Liver (tissue), 9 donors: ENCODE data around the gene ABCC3. TPM values are rescaled to one million over a fixed set of nuclear protein-coding genes. Genes with fewer than 3 reads are reported as not detected.

Source experiments
- DNase-seq: peaks from one replicate; pipeline ENCODE4 v3.0.0-alpha.2; 2017; ENCODE audit warnings: low spot score
- H3K27ac ChIP-seq, 2 donors: one replicate each; pipeline ENCODE4 v1.7.0; 2013; ENCODE audit warnings: inconsistent platforms in 2 of 2, low read length in 2 of 2, control low read depth in 1 of 2, low read depth in 1 of 2, mild to moderate bottlenecking in 1 of 2
- H3K27me3 ChIP-seq, 4 donors: one replicate each; pipeline versions ENCODE4 v1.6.1 to v1.7.0; 2013; ENCODE audit warnings: low read length in 3 of 4, inconsistent platforms in 1 of 4, mild to moderate bottlenecking in 1 of 4, moderate library complexity in 1 of 4; ENCODE audit not compliant: control insufficient read depth in 4 of 4, insufficient read depth in 4 of 4
- H3K36me3 ChIP-seq, 4 donors: one replicate each; pipeline versions ENCODE4 v1.6.1 to v1.7.0; 2013; ENCODE audit warnings: low read length in 3 of 4, mild to moderate bottlenecking in 3 of 4, low read depth in 1 of 4, moderate library complexity in 1 of 4; ENCODE audit not compliant: control insufficient read depth in 4 of 4, insufficient read depth in 3 of 4
- H3K4me1 ChIP-seq, 4 donors: one replicate each; pipeline versions ENCODE4 v1.6.1 to v1.7.0; 2013; ENCODE audit warnings: low read length in 3 of 4, mild to moderate bottlenecking in 3 of 4, moderate library complexity in 1 of 4; ENCODE audit not compliant: control insufficient read depth in 4 of 4, insufficient read depth in 4 of 4
- H3K4me3 ChIP-seq, 3 donors: one replicate each; pipeline versions ENCODE4 v1.6.1 to v1.7.0; 2013; ENCODE audit warnings: low read length in 3 of 3, control low read depth in 1 of 3, low read depth in 1 of 3, mild to moderate bottlenecking in 1 of 3
- H3K9ac ChIP-seq, 2 donors: one replicate each; pipeline ENCODE4 v1.7.0; 2013; ENCODE audit warnings: low read length in 2 of 2, mild to moderate bottlenecking in 2 of 2, moderate library complexity in 2 of 2, control low read depth in 1 of 2, low read depth in 1 of 2
- H3K9me3 ChIP-seq, 4 donors: one replicate each; pipeline versions ENCODE4 v1.6.1 to v1.7.0; 2013; ENCODE audit warnings: low read length in 3 of 4; ENCODE audit not compliant: control insufficient read depth in 4 of 4
- FOXA2 ChIP-seq: IDR thresholded peaks from 2 replicates; pipeline ENCODE4 v1.6.1; 2016; ENCODE audit warnings: antibody characterized with exemption
- GABPA ChIP-seq, 2 donors: IDR thresholded peaks in 1 of 2; conservative IDR thresholded peaks in 1 of 2; 2 replicates each; pipeline ENCODE4 v1.6.1; 2016; ENCODE audit warnings: antibody characterized with exemption in 2 of 2, mild to moderate bottlenecking in 1 of 2, moderate library complexity in 1 of 2
- HNF4A ChIP-seq, 2 donors: conservative IDR thresholded peaks; 2 replicates each; pipeline ENCODE4 v1.6.1; 2016; ENCODE audit warnings: antibody characterized with exemption in 2 of 2, mild to moderate bottlenecking in 2 of 2
- JUND ChIP-seq, 2 donors: IDR thresholded peaks; 2 replicates each; pipeline ENCODE4 v1.6.1; 2016; ENCODE audit warnings: antibody characterized with exemption in 2 of 2
- NR2F2 ChIP-seq: IDR thresholded peaks from 2 replicates; pipeline ENCODE4 v1.6.1; 2016; ENCODE audit warnings: antibody characterized with exemption
- RXRA ChIP-seq, 2 donors: IDR thresholded peaks; 2 replicates each; pipeline ENCODE4 v1.6.1; 2017 to 2018; ENCODE audit warnings: antibody characterized with exemption in 2 of 2, mild to moderate bottlenecking in 1 of 2
- SP1 ChIP-seq: IDR thresholded peaks from 2 replicates; pipeline ENCODE4 v1.6.1; 2018; ENCODE audit warnings: antibody characterized with exemption, mild to moderate bottlenecking
- TAF1 ChIP-seq: conservative IDR thresholded peaks from 2 replicates; pipeline ENCODE4 v1.6.1; 2016; ENCODE audit warnings: antibody characterized with exemption, mild to moderate bottlenecking
- WGBS: extraction: QIAGEN DNeasy Blood & Tissue Kit; methylation state at CpG from one replicate; pipeline ENCODE4 v1.1.7; 2013; 5-methylcytosine and 5-hydroxymethylcytosine counted together
- polyA plus RNA-seq, 2 donors: library from polyadenylated mRNA; stranded (reverse) in 1 of 2; unstranded in 1 of 2; fragments of 200-250 nt in 1 of 2; fragments of >200 nt in 1 of 2; fragmentation: Nextera tagmentation in 1 of 2; extraction: Ambion mirVana in 1 of 2; gene quantifications; one replicate each; pipeline versions ENCODE4 v1.2.1 to v1.2.3, GENCODE V29; 2013 to 2015
- total RNA-seq, 2 donors: library from RNA; depleted of rRNA; stranded (reverse); fragments of >200 nt; gene quantifications; one replicate each; pipeline ENCODE4 v1.2.3, GENCODE V29; 2014
- TF ChIP-seq, protein P1 (sequence below): IDR thresholded peaks from 2 replicates; pipeline ENCODE4 v1.6.1; 2016; ENCODE audit warnings: antibody characterized with exemption, mild to moderate bottlenecking
- TF ChIP-seq, protein P2 (sequence below): fragments of 150-350 bp; IDR thresholded peaks from 2 replicates; pipeline ENCODE4 v1.5.1; 2017; ENCODE audit warnings: improper control_type of control experiment, low read depth, low read length; ENCODE audit not compliant: missing input control
- TF ChIP-seq, protein P3 (sequence below): IDR thresholded peaks from 2 replicates; pipeline ENCODE4 v1.6.1; 2016; ENCODE audit warnings: antibody characterized with exemption
- donor health status: healthy.
- donor health status: healthy.
- donor health status: healthy.
- donor health status: healthy.
- donor health status: healthy.

Gene ABCC3
- total and polyA plus RNA-seq, 4 donors: 10.5 to 197 (median 80.5) TPM

DNA sequence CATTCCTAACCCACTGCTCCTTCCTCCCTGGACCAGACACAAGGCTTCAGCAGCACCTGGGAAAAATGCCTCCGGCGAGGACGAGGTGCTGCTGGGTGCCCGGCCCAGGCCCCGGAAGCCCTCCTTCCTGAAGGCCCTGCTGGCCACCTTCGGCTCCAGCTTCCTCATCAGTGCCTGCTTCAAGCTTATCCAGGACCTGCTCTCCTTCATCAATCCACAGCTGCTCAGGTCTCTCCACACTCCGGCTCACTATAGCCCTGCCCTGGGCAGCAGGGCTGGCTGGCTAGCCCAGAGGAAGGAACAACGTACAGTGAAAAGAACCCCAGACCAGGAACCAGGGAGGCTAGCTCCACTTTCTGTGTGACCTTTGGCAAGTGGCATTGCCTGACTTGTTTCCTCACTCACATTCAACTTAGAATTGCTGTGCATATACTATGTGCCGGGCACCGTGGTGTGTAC, 26.2 kb downstream of the ABCC3 start:
- Histone ChIP-seq H3K36me3 (peaks cover 0 to 6% (median under 1%) of the 10 kb centered on the region in 4 donors), H3K4me1 (peaks cover 28 to 67% (median 47%) of the 10 kb centered on the region in 4 donors), H3K27ac (peak overlapping the region; percentile 79 to 94), H3K27me3 (no peaks in the 10 kb centered on the region), H3K4me3 (no peak overlapping the region), H3K9ac (peak overlapping the region in 1 of 2 donors; percentile 17), H3K9me3 (no peaks in the 10 kb centered on the region)
- DNase-seq: no peak
- TF ChIP-seq, protein P1, sequence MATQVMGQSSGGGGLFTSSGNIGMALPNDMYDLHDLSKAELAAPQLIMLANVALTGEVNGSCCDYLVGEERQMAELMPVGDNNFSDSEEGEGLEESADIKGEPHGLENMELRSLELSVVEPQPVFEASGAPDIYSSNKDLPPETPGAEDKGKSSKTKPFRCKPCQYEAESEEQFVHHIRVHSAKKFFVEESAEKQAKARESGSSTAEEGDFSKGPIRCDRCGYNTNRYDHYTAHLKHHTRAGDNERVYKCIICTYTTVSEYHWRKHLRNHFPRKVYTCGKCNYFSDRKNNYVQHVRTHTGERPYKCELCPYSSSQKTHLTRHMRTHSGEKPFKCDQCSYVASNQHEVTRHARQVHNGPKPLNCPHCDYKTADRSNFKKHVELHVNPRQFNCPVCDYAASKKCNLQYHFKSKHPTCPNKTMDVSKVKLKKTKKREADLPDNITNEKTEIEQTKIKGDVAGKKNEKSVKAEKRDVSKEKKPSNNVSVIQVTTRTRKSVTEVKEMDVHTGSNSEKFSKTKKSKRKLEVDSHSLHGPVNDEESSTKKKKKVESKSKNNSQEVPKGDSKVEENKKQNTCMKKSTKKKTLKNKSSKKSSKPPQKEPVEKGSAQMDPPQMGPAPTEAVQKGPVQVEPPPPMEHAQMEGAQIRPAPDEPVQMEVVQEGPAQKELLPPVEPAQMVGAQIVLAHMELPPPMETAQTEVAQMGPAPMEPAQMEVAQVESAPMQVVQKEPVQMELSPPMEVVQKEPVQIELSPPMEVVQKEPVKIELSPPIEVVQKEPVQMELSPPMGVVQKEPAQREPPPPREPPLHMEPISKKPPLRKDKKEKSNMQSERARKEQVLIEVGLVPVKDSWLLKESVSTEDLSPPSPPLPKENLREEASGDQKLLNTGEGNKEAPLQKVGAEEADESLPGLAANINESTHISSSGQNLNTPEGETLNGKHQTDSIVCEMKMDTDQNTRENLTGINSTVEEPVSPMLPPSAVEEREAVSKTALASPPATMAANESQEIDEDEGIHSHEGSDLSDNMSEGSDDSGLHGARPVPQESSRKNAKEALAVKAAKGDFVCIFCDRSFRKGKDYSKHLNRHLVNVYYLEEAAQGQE: no peak
- TF ChIP-seq, protein P2, sequence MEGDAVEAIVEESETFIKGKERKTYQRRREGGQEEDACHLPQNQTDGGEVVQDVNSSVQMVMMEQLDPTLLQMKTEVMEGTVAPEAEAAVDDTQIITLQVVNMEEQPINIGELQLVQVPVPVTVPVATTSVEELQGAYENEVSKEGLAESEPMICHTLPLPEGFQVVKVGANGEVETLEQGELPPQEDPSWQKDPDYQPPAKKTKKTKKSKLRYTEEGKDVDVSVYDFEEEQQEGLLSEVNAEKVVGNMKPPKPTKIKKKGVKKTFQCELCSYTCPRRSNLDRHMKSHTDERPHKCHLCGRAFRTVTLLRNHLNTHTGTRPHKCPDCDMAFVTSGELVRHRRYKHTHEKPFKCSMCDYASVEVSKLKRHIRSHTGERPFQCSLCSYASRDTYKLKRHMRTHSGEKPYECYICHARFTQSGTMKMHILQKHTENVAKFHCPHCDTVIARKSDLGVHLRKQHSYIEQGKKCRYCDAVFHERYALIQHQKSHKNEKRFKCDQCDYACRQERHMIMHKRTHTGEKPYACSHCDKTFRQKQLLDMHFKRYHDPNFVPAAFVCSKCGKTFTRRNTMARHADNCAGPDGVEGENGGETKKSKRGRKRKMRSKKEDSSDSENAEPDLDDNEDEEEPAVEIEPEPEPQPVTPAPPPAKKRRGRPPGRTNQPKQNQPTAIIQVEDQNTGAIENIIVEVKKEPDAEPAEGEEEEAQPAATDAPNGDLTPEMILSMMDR: no peak
- TF ChIP-seq GABPA (IDR thresholded peaks at IDR 0.05 in 1 of 2, conservative IDR thresholded peaks at IDR 0.05 in 1 of 2) (no peak), TAF1 (no peak)
- WGBS: 84% methylated on average over 10 of the region's 10 CpGs

DNA sequence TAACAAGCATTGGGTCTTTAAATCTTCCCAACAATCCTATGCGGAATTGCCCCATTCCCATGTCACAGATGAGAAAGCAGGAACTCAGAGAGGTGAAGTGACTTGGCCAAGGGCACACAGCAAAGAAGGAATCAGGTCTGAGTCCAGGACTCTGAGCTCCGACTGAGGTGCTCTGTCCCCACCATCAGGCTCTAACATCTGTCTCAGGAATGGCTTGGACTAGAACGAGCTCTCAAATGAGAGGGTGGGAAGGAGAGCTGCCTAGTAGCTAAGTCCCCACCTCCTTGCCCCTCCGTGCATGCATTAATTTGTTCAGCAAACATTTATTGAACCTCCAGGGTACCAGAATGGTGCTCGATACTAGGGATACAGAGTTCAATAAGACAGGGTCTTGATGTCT, 26.7 kb downstream of the ABCC3 start:
- peaks cover 0 to 5% (median under 1%) of the 10 kb centered on the region in 4 donors for H3K36me3 ChIP-seq
- TF ChIP-seq JUND (IDR thresholded peaks at IDR 0.05) (no peak), RXRA (IDR thresholded peaks at IDR 0.05) (no peak), FOXA2 (no peak), SP1 (no peak), GABPA (IDR thresholded peaks at IDR 0.05 in 1 of 2, conservative IDR thresholded peaks at IDR 0.05 in 1 of 2) (no peak), NR2F2 (no peak), HNF4A (conservative IDR thresholded peaks at IDR 0.05) (no peak)
- TF ChIP-seq, protein P3, sequence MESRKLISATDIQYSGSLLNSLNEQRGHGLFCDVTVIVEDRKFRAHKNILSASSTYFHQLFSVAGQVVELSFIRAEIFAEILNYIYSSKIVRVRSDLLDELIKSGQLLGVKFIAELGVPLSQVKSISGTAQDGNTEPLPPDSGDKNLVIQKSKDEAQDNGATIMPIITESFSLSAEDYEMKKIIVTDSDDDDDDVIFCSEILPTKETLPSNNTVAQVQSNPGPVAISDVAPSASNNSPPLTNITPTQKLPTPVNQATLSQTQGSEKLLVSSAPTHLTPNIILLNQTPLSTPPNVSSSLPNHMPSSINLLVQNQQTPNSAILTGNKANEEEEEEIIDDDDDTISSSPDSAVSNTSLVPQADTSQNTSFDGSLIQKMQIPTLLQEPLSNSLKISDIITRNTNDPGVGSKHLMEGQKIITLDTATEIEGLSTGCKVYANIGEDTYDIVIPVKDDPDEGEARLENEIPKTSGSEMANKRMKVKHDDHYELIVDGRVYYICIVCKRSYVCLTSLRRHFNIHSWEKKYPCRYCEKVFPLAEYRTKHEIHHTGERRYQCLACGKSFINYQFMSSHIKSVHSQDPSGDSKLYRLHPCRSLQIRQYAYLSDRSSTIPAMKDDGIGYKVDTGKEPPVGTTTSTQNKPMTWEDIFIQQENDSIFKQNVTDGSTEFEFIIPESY: no peak
- 67% methylated on average over 5 of the region's 5 CpGs for WGBS
- no peak overlapping the region for H3K9ac ChIP-seq
- DNase-seq: no peak
- H3K4me1 ChIP-seq: peaks cover 28 to 65% (median 45%) of the 10 kb centered on the region in 4 donors
- peak overlapping the region; percentile 79 to 94 for H3K27ac ChIP-seq
- H3K27me3 ChIP-seq: no peaks in the 10 kb centered on the region
- no peak overlapping the region for H3K4me3 ChIP-seq
- H3K9me3 ChIP-seq: no peaks in the 10 kb centered on the region
